AG04449 (cell line): ENCODE data around the gene BPIFB1.

ENCODE experiments used
- CTCF ChIA-PET: fragments of 350-600 bp; formaldehyde crosslinking; extraction: SDS; loops from one replicate; lab custom pipeline; 2021; ENCODE audit warnings: antibody characterized with exemption; lab: Yijun Ruan, JAX
- POLR2A ChIA-PET: fragments of 400-600, 350-600 bp; formaldehyde crosslinking; extraction: SDS; loops from one replicate; lab custom pipeline; 2020; ENCODE audit warnings: antibody characterized with exemption, inconsistent platforms; lab: Yijun Ruan, JAX
- DNase-seq: peaks from one replicate; pipeline ENCODE4 v3.0.0-alpha.2; 2010; ENCODE audit warnings: low read depth, low spot score
- H3K4me3 ChIP-seq: 2 replicates; pipeline ENCODE4 v1.5.1; 2011; ENCODE audit warnings: low read depth, mild to moderate bottlenecking, control low read depth, low read length
- TF ChIP-seq, protein P1 (sequence below): IDR thresholded peaks from one replicate; pipeline ENCODE4 v1.5.1; 2011; ENCODE audit warnings: mild to moderate bottlenecking, moderate library complexity, low read length, control low read depth, inconsistent platforms; ENCODE audit not compliant: insufficient read depth; ENCODE audit errors: missing control alignments

Gene BPIFB1

GRCh38 chr20:33285861-33286495, 3.0 kb downstream of the BPIFB1 start:
- DNase-seq: no peak
- POLR2A ChIA-PET: no interaction called here
- CTCF ChIA-PET: no interaction called here
- no peak overlapping the region for H3K4me3 ChIP-seq
- TF ChIP-seq, protein P1, sequence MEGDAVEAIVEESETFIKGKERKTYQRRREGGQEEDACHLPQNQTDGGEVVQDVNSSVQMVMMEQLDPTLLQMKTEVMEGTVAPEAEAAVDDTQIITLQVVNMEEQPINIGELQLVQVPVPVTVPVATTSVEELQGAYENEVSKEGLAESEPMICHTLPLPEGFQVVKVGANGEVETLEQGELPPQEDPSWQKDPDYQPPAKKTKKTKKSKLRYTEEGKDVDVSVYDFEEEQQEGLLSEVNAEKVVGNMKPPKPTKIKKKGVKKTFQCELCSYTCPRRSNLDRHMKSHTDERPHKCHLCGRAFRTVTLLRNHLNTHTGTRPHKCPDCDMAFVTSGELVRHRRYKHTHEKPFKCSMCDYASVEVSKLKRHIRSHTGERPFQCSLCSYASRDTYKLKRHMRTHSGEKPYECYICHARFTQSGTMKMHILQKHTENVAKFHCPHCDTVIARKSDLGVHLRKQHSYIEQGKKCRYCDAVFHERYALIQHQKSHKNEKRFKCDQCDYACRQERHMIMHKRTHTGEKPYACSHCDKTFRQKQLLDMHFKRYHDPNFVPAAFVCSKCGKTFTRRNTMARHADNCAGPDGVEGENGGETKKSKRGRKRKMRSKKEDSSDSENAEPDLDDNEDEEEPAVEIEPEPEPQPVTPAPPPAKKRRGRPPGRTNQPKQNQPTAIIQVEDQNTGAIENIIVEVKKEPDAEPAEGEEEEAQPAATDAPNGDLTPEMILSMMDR: no peak

DNA sequence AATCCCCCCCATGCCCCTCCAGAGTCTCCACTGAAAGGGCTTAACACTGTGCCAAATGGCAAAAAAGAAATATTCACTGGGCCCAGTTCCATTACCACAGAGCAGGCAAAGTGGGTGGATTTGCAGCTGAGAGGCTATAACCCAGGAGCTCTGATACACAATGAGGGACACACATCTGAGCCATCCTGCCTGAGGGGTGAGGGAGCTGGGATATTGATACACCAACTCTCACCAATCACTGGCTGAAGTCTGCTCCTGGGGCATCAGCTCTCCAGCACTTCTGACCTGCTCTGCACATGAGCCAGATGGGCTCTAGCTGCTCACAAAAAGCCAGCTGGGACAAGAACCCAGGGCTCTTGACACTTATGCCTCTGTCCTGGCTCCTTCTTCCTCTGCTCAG, 4.9 kb downstream of the BPIFB1 start:
- ChIA-PET POLR2A (no interaction called here), CTCF (interaction anchor here (2.8 kb wide), 1 partner anchor 12 kb away, joined by 11 read pairs; no protein-coding TSS in a partner anchor)
- TF ChIP-seq, protein P1: no peak
- DNase-seq: no peak
- H3K4me3 ChIP-seq: no peak overlapping the region

DNA sequence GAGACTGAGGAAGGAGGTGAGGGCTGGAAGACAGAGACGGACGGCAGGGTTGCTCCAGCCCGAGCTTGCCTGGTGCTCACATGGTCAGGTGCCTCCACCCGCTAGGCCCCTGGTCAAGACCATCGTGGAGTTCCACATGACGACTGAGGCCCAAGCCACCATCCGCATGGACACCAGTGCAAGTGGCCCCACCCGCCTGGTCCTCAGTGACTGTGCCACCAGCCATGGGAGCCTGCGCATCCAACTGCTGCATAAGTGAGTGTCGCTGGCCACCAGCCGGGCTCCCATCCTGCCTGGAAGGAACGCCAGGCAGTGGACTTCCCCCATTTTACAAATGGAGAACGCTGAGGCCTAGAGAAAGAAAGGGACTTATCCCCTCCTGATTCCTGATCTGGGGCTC, 7.8 kb downstream of the BPIFB1 start:
- POLR2A ChIA-PET: no interaction called here
- CTCF ChIA-PET: interaction anchor here (0.8 to 2.2 kb wide), 4 partner anchors 11 to 23 kb away, joined by 3 to 19 read pairs (median 5); no protein-coding TSS in a partner anchor
- TF ChIP-seq, protein P1: no peak
- H3K4me3 ChIP-seq: no peak overlapping the region
- DNase-seq: no peak

- no peak for DNase-seq
- no peak overlapping the region for H3K4me3 ChIP-seq
- ChIA-PET CTCF (interaction anchor here (0.8 to 2.2 kb wide), 5 partner anchors 9 to 23 kb away, joined by 3 to 19 read pairs (median 4); no protein-coding TSS in a partner anchor), POLR2A (no interaction called here)
- TF ChIP-seq, protein P1: no peak
Observed at GRCh38 chr20:33291416-33291815, 8.4 kb downstream of the BPIFB1 start.

GRCh38 chr20:33291830-33292355, 8.9 kb downstream of the BPIFB1 start:
- TF ChIP-seq, protein P1: peak; percentile 75

GRCh38 chr20:33296206-33296605, 13.2 kb downstream of the BPIFB1 start:
- POLR2A ChIA-PET: no interaction called here
- TF ChIP-seq, protein P1: no peak
- CTCF ChIA-PET: interaction anchor here (1.3 kb wide), 1 partner anchor 506 kb away, joined by 3 read pairs; no protein-coding TSS in a partner anchor
- no peak overlapping the region for H3K4me3 ChIP-seq
- DNase-seq: no peak

More at GRCh38 chr20:33291830-33292355, 8.9 kb downstream of the BPIFB1 start:
- DNase-seq: no peak
- ChIA-PET POLR2A (no interaction called here), CTCF (interaction anchor here (0.8 to 2.2 kb wide), 5 partner anchors 9 to 22 kb away, joined by 3 to 19 read pairs (median 4); no protein-coding TSS in a partner anchor)
- no peak overlapping the region for H3K4me3 ChIP-seq
